ENCODE measurements around the gene RNF130. TPM values are rescaled to one million over a fixed set of nuclear protein-coding genes. Genes with fewer than 3 reads are reported as not detected.

Gene RNF130
- total RNA-seq, 4 donors from 2014 or later = 84.7 to 105 (median 98.5) TPM

GRCh38 chr5:180109920-180110319 lies 38.4 kb upstream of the RNF130 start:
- peaks cover 16% of the 10 kb centered on the region for H3K27me3 ChIP-seq
- no peak for TF ChIP-seq POLR2A (IDR thresholded peaks at IDR 0.05)
- TF ChIP-seq CTCF (IDR thresholded peaks at IDR 0.05) = no peak
- no peak for TF ChIP-seq EP300 (IDR thresholded peaks at IDR 0.05)
- TF ChIP-seq POLR2AphosphoS5 (IDR thresholded peaks at IDR 0.05) = no peak
- H3K9me3 ChIP-seq = peaks cover 0 to 30% (median 0%) of the 10 kb centered on the region in 3 donors
- no peaks in the 10 kb centered on the region for H3K36me3 ChIP-seq
- no peak for ATAC-seq
- H3K27ac ChIP-seq = no peak overlapping the region
- no peaks in the 10 kb centered on the region for H3K4me1 ChIP-seq
- no peak overlapping the region for H3K4me3 ChIP-seq
- 82 to 96% methylated on average over 4 to 5 of the region's 9 CpGs for WGBS, 2 donors (ENCODE audit: low coverage in 1 of 2)

- 80 to 86% methylated on average over 1 of the region's 1 CpG for WGBS, 2 donors (ENCODE audit: low coverage in 1 of 2)
- no peaks in the 10 kb centered on the region for H3K36me3 ChIP-seq
- H3K9me3 ChIP-seq = peaks cover 0 to 30% (median 0%) of the 10 kb centered on the region in 3 donors
Measured at GRCh38 chr5:180107005-180107404, 35.4 kb upstream of the RNF130 start.

GRCh38 chr5:180105827-180106312 lies 34.3 kb upstream of the RNF130 start:
- 74 to 81% methylated on average over 5 of the region's 5 CpGs for WGBS, 2 donors (ENCODE audit: low coverage in 1 of 2)
- H3K27me3 ChIP-seq = peaks cover 9% of the 10 kb centered on the region
- H3K36me3 ChIP-seq = no peaks in the 10 kb centered on the region
- no peaks in the 10 kb centered on the region for H3K4me1 ChIP-seq
- TF ChIP-seq POLR2AphosphoS5 (IDR thresholded peaks at IDR 0.05) (no peak), EP300 (IDR thresholded peaks at IDR 0.05) (no peak), CTCF (IDR thresholded peaks at IDR 0.05) (no peak), POLR2A (IDR thresholded peaks at IDR 0.05) (no peak)
- peaks cover 0 to 30% (median 0%) of the 10 kb centered on the region in 3 donors for H3K9me3 ChIP-seq
- no peak for ATAC-seq
- no peak overlapping the region for H3K27ac ChIP-seq
- H3K4me3 ChIP-seq = no peak overlapping the region

More at GRCh38 chr5:180107005-180107404, 35.4 kb upstream of the RNF130 start:
- ATAC-seq = no peak
- Histone ChIP-seq H3K27ac (no peak overlapping the region), H3K27me3 (peaks cover 9% of the 10 kb centered on the region), H3K4me1 (no peaks in the 10 kb centered on the region), H3K4me3 (no peak overlapping the region)
- TF ChIP-seq POLR2A (IDR thresholded peaks at IDR 0.05) (no peak), POLR2AphosphoS5 (IDR thresholded peaks at IDR 0.05) (no peak), CTCF (IDR thresholded peaks at IDR 0.05) (no peak), EP300 (IDR thresholded peaks at IDR 0.05) (no peak)

GRCh38 chr5:180104168-180104530 lies 32.6 kb upstream of the RNF130 start:
- WGBS, 2 donors (ENCODE audit: low coverage in 1 of 2) = 83 to 90% methylated on average over 2 to 3 of the region's 3 CpGs
- H3K4me3 ChIP-seq = no peak overlapping the region
- no peaks in the 10 kb centered on the region for H3K4me1 ChIP-seq
- ATAC-seq = no peak
- H3K27me3 ChIP-seq = peaks cover 23% of the 10 kb centered on the region
- no peak for TF ChIP-seq POLR2A (IDR thresholded peaks at IDR 0.05)
- TF ChIP-seq CTCF (IDR thresholded peaks at IDR 0.05) = no peak
- no peak for TF ChIP-seq POLR2AphosphoS5 (IDR thresholded peaks at IDR 0.05)
- TF ChIP-seq EP300 (IDR thresholded peaks at IDR 0.05) = no peak
- H3K27ac ChIP-seq = no peak overlapping the region
- peaks cover 0 to 30% (median 0%) of the 10 kb centered on the region in 3 donors for H3K9me3 ChIP-seq
- no peaks in the 10 kb centered on the region for H3K36me3 ChIP-seq

- H3K36me3 ChIP-seq = no peaks in the 10 kb centered on the region
- H3K27ac ChIP-seq = no peak overlapping the region
- 67 to 70% methylated on average over 5 to 6 of the region's 6 CpGs for WGBS, 2 donors (ENCODE audit: low coverage in 1 of 2)
- H3K4me3 ChIP-seq = no peak overlapping the region
- H3K27me3 ChIP-seq = peaks cover 23% of the 10 kb centered on the region
- TF ChIP-seq POLR2AphosphoS5 (IDR thresholded peaks at IDR 0.05) (no peak), CTCF (IDR thresholded peaks at IDR 0.05) (no peak), POLR2A (IDR thresholded peaks at IDR 0.05) (no peak)
- no peak for ATAC-seq
- no peaks in the 10 kb centered on the region for H3K4me1 ChIP-seq
- peaks cover 0 to 30% (median 0%) of the 10 kb centered on the region in 3 donors for H3K9me3 ChIP-seq
Measured at GRCh38 chr5:180103487-180104167, 32.1 kb upstream of the RNF130 start.
